ENCODE data around the gene MFSD6.

The MFSD6 gene

DNA sequence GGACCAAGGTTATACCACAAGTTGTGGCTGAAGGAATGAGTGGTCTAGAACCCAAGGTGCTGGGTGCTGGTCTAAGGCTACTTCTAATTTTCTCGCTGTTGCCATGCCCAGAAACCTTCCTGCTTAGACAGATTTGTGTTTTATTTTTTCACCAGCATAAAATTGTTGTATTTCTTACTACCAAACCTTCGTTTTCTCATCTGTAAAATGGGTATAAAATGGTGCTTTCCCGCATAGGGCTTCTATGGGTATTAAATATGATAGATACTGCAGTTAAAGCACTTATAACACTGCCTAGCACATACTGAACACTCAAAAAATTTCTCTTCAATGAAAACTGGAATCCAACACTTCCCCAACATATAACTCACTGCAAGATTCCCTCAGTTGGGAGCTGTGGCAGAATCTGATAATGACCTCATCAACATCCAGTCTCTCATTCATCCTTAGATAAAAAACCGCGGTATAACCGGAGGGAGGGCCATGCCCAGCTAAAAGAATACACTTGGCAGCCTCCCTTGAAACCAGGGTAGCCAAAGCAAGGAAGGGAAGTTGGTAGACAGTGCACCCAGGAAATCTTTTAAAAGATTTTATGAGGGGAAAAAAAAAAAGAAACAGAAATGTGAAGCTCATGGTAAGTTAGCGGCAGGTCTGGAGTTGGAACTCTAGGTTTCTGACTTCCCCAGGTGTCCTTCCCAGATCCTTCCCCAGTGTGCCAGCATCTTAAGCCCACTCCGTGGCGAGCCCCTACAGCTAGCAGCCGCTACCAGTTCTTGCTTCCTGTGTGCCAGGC, 125.2 kb downstream of the MFSD6 start:
- no peak for DNase-seq

DNA sequence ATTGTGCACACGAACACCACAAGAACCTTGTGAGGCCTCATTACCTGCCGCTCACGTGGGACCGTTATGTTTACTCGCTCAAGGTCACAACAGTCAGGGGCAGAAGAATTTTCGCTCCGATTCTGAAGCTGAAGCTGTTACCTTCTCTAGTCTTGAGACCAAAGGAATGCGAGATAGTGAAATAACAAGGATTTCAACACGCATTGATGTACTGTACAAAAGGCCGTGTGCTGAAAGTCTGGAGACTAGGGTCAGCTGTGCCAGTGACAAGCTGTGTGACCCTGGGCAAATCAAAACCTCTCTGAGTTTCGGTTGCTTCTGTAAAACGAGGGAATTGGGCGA, 125.8 kb downstream of the MFSD6 start:
- peak in 2 of 14 donors; percentile 43 to 58 for DNase-seq

DNA sequence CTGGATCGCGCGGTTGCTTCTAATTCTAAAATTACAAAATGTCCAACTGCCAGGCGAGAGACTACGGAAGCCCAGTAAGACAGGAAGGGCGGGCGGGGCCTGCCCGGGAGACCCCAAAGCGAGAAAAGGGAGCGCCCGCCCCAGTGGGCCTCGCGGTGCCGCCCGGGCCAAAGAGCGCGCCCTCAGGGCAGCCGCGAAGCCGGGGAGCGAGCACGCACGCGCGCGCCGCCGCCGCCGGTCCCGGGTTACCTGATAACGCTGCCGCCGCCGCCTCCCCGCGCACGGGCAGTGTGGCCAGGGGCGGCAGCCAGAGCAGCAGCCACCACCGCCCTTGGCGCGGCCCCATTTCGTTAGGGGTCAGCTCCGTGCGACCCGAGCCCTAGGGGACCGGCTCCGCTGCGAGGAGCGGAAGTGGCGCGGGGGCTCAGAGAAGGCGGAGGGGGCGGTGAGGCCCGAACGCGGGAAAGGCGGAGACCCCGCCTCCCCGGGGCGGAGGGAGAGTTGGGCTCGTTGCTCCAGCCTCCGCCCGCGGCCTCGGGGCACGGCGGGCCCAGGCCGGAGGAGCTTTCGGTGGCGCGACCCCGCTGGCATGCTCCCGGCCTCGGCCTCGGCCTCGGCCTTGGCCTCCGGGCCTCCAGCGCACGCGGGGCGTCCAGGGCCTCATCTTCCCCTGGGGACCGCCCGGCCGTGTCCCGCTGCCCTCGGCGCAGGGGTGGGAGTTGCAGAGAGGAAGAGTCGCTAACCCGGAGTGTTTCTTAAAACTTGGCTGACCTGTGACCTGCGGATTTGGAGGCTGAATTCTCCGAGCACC, 126.4 kb downstream of the MFSD6 start, which contains the start of gene NEMP2:
Gene NEMP2, minus strand, starts transcription at position 413 of the 811 bp plus-strand sequence. Its CDS starts 67 bp downstream, at position 346.
- peak in 13 of 14 donors; percentile 30 to 90 (median 73) for DNase-seq

DNA sequence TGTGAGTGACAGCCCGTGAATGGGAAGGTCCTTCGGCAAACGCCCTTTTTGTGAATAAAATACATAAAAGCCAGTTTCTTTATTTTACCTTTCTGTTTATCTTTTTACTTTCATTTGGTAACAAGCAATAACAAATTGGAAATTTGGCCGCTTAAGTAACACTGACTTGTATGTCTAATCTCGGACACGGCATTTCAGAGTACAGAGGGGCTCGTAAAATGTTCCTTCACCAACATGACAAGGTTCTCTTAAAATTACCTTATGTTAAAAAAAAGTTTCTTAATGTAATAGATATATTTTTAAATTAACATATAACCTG, 126.9 kb downstream of the MFSD6 start:
- no peak for DNase-seq

DNA sequence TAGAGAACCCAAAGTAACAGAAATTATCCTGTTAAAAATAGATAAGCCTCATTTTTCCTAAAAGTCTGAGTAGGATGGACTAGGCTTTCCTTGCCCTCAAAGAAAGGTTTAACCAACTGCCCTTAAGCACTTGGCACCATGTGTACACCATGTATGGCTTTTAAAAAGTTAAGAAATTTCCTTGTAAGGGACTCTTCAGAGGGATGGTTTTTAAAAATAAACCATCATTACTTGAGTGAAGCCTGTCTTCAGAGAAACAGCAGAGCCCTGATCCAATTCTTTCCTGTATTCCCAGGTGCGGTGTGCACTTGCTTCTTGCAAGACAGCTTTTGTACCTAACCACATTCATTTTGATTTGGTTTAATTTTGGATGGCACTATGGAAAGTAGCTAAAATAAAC, 127.4 kb downstream of the MFSD6 start:
- DNase-seq, result peak in 1 of 14 donors; percentile 47

DNA sequence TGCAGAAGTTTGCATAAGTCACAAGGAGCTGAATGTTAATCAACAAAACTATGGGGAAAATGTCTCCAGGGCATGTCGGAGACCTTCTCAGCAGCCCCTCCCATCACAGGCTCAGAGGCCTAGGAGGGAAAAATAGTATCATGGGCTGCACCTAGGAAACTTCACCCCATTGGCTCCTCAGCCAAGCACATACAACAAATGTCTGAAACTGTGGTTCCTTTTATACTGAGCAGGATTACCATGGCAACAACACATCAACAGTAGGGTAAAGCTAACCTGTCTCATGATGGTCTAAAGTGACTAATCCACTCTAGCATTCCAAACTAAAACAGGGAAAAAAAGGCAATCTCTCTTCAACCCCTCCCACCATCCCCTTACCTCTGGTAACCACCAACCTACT, 129.6 kb downstream of the MFSD6 start:
- no peak for DNase-seq

DNA sequence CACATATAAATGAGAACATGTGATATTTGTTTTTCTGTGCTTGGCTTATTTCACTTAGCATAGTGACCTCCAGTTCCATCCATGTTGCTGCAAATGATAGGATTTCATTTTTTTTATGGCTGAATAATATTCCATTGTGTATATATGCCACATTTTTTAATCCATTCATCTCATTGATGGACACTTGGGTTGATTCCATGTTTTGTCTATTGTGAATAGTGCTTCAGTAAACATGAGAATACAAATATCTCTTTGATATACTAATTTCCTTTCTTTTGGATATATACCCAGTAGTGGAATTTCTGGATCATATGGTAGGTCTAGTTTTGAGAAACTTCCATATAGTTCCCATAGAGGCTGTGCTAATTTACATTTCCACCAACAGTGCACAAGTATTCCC, 130.0 kb downstream of the MFSD6 start:
- no peak for DNase-seq

DNA sequence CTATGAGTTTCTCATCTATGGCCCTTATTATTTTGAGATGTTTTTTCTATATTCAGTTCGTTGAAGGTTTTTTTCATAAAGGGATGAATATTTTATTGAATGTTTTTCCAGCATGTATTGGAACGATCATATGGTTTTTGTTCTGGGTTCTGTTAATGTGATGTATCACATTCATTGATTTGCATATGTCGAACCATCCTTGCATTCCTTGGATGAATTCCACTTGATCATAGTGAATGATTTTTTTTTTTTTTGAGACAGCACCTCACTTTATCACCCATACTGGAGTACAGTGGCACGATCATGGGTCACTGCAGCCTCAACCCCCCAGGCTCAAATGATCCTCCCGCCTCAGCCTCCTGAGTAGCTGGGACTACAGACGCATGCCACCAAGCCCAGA, 131.9 kb downstream of the MFSD6 start:
- DNase-seq, result no peak

DNA sequence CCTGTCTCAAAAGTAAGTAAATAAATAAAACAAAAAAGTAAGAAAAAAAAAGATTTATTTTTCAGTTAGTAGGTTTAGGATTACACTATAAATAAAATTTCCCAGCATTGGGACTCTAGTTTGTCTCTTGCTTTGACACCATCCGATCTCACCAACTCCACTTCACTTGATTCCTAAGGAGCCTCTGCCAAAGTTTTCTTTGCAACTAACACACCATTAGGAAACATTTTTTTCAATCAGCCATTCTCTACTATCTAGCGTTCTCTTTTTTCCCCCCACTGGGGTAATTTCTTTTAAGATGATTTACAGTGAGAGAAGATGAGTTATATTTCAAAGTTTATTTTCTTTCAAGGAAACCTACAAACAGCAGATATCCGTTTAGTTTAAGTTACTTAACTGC, 136.9 kb downstream of the MFSD6 start:
- no peak for DNase-seq

DNA sequence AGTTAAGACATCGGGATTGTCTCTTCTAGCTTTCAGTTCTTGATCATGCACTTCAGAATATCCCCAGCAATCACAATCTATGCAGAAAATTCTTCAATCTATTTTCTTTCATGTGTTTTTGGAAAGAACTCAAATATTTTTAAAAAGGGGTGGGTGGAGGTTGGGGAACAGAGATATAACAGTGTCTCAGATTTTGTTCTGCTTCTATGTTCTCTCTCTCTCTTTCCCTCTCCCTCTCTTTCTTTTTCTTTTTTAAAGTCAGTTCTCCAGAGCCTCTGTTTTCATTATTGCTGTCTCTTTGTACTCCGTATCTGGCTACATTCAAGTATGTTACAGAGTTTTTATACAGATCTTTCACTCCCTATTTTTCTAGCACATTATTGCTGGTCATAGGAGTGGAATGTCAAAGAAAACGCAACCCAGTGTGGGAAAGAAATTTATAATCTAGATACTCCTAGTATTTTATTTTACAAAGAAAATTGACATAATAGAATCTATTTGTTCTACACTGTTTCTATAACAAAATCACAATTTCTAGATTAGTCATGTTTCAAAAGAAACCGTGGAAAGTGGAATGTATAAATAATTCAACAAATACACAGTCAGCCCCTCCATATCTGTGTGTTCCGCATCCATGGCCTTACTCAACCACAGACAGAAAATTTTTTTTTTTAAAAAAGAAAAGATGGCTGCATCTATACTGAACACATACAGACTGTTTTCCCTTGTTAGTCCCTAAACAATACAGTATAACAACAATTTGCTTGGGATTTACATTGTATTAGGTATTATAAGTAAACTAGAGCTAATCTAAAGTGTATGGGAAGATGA, 137.6 kb downstream of the MFSD6 start:
- DNase-seq, result no peak

DNA sequence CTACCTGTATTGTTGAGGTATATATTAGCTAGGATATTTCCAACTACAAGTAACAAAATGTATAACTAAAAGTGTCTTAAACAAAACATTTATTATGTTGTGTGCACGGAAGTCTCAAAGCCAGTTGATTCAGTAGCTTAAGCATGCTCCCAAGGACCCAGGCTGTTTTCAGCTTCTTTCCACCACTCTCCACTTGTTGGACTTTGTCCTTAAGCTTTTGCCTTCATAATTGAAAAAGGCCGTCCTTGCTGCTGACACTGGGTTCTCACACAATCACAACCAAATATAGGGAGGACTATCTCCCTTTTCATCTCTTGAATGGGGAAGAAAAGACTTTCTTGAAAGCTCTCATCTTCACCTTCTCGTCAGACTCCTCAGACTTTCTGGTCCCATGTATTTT, 138.6 kb downstream of the MFSD6 start:
- no peak for DNase-seq

DNA sequence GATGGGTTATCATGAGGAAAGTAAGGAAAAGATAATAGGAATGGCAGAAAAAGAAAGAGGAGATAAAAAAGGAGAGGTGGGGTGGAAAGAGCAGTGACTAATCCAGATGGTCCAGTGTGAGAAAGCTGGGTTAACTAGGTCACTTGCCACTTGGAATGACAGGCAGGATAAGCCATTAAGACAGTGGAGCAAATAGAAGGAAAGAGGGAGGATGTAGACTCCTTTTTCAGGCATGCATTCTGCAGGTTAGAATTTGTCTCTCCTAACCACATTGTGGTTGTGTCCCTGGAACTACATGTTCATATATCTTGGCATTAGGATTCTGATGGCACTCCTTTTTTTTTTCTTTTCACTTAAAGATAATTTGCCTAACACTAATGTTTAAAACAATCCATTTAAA, 139.7 kb downstream of the MFSD6 start:
- DNase-seq, result no peak

DNA sequence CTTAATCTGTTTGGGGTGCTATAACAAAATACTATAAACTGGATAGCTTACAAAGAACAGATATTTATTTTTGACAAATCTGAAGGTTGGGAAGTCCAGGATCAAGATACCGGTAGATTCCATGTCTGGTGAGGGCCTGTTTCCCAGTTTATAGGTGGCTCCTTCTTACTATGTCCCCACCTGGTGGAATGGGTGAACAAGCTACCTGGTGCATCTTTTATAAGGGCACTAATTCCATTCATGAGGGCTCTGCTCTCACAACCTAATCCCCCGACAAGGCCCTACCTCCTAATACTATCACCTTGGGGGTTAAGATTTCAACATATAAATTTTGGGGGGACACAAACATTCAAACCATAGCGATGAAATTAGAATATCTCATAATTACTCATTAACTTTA, 142.0 kb downstream of the MFSD6 start:
- DNase-seq, result no peak

All from C1 segment of cervical spinal cord (tissue), 14 donors.